Measurements from ENCODE around the gene FANCE. TPM values are rescaled to one million over a fixed set of nuclear protein-coding genes. Genes with fewer than 3 reads are reported as not detected.
A peak's percentile ranks its signal among the peaks of the same experiment; 100 is the strongest.

FANCE gene
- 1 to 10 TPM; 2.0 to 4.0 (median 2.7) TPM for total RNA-seq
- polyA plus RNA-seq, result 1 to 10 TPM; 1.7 to 2.1 TPM

GRCh38 chr6:35452183-35453090, at the start of gene FANCE:
Gene FANCE, plus strand, starts transcription at chr6:35452338. Its CDS starts 208 bp downstream, at chr6:35452546.
- peak within 1 kb of the TSS; percentile 62 to 73 (median 65) for H3K4me3 ChIP-seq
- H3K9me3 ChIP-seq, result no peaks in the 10 kb centered on the region
- DNase-seq (peak; percentile 89 to 100 (median 97)), ATAC-seq (peak; percentile 97 to 98 (median 98)), FAIRE-seq (no peak)
- H3K27me3 ChIP-seq, result no peaks in the 10 kb centered on the region
- WGBS, 2 donors, result 1 to 2% methylated on average over 80 to 87 of the region's 87 CpGs
- H3K27ac ChIP-seq, result no peak within 1 kb of the TSS
- intact Hi-C loops (cut with DNase I), result no loop called here
- peaks cover 0 to 11% (median 0%) of the 10 kb centered on the region in 3 donors for H3K4me1 ChIP-seq
- H3K36me3 ChIP-seq, result no peaks in the 10 kb centered on the region
- TF ChIP-seq, protein P1, sequence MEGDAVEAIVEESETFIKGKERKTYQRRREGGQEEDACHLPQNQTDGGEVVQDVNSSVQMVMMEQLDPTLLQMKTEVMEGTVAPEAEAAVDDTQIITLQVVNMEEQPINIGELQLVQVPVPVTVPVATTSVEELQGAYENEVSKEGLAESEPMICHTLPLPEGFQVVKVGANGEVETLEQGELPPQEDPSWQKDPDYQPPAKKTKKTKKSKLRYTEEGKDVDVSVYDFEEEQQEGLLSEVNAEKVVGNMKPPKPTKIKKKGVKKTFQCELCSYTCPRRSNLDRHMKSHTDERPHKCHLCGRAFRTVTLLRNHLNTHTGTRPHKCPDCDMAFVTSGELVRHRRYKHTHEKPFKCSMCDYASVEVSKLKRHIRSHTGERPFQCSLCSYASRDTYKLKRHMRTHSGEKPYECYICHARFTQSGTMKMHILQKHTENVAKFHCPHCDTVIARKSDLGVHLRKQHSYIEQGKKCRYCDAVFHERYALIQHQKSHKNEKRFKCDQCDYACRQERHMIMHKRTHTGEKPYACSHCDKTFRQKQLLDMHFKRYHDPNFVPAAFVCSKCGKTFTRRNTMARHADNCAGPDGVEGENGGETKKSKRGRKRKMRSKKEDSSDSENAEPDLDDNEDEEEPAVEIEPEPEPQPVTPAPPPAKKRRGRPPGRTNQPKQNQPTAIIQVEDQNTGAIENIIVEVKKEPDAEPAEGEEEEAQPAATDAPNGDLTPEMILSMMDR (IDR thresholded peaks at IDR 0.05), result no peak

DNA sequence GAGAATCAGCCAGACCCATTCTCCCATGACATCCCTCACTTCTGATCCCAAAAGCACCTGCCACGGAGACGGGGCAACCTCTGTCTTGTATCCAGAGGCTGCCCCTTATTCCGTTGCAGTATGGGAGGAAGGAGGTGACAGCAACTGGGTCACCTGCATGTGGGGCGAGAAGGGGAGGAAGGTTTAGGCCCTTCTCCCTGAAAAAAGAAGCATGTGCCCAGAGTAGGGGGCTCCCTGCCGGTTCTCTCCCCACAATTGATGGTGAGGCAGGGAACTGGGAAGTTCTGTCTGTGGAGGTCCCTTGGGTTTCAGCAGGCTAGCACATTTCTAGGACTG, 49.3 kb upstream of the FANCE start:
- Histone ChIP-seq H3K36me3 (no peaks in the 10 kb centered on the region), H3K27ac (peak overlapping the region in 1 of 4 donors; percentile 12), H3K9me3 (no peaks in the 10 kb centered on the region), H3K27me3 (no peaks in the 10 kb centered on the region), H3K4me1 (peaks cover 13 to 23% (median 21%) of the 10 kb centered on the region in 3 donors), H3K4me3 (no peak overlapping the region)
- DNase-seq (no peak), FAIRE-seq (no peak), ATAC-seq (no peak)
- WGBS, 2 donors, result 51 to 56% methylated on average over 5 of the region's 5 CpGs
- intact Hi-C loops (cut with DNase I), result no loop called here
- TF ChIP-seq, protein P1 (IDR thresholded peaks at IDR 0.05), result no peak

DNA sequence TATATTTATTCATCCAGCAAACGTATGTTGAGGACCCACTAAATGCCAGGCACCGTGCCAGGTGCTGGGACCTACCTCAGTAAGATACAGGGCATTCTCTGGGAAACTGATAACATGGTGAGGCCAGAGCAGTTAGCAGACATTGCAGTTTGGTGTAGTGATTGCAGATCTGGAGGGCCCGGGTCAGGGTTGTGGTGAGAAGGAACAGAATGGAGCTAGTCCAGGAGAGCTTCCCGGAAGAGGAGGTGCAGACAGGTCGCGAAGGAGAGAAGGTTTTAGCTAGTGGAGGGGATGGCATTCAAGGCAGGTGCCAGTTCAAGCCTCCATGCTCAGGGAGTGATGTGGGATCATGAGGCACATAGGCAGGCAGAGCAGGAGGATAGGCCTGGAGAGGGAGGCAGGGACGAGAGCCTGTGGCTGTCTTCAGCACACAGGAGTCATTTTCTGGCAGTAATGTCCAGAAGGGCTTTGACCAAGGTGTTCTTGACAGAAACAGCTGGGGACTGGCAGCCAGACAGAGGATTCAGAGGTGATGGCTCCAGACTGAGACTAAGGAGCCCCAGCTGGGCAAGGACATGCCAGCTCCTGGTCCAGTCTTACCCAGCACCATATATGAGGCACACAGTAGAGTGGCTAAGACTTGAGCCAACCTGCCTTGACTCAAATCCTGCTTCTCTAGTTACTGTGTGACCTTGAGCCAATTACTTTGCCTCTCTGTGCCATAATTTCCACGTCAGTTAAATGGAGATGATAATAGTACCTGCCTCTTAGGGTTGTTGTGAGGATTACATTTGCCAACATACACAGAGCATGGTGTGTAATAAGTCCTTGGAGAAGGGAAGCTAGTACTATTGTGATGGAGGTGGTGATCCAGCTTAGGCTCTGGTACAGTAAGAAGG, 48.3 kb upstream of the FANCE start:
- Histone ChIP-seq H3K36me3 (no peaks in the 10 kb centered on the region), H3K27ac (no peak overlapping the region), H3K4me1 (peaks cover 13 to 23% (median 21%) of the 10 kb centered on the region in 3 donors), H3K27me3 (no peaks in the 10 kb centered on the region), H3K9me3 (no peaks in the 10 kb centered on the region), H3K4me3 (no peak overlapping the region)
- intact Hi-C loops (cut with DNase I), result no loop called here
- ATAC-seq (no peak), FAIRE-seq (no peak), DNase-seq (no peak)
- TF ChIP-seq, protein P1 (IDR thresholded peaks at IDR 0.05), result no peak
- WGBS, 2 donors, result 86 to 89% methylated on average over 8 of the region's 8 CpGs

- no peak for FAIRE-seq
- no peak for ATAC-seq
- Histone ChIP-seq H3K36me3 (no peaks in the 10 kb centered on the region), H3K4me3 (no peak overlapping the region), H3K9me3 (no peaks in the 10 kb centered on the region), H3K27ac (no peak overlapping the region), H3K4me1 (peaks cover 7 to 12% (median 11%) of the 10 kb centered on the region in 3 donors), H3K27me3 (no peaks in the 10 kb centered on the region)
- no peak for DNase-seq
- 92 to 96% methylated on average over 20 of the region's 20 CpGs for WGBS, 2 donors
- TF ChIP-seq, protein P1 (IDR thresholded peaks at IDR 0.05), result no peak
- intact Hi-C loops (cut with DNase I), result no loop called here
Measured at GRCh38 chr6:35406711-35407485, 45.2 kb upstream of the FANCE start.
